Adrenal gland (tissue), 5 donors: ENCODE results near the gene STX8.

Source experiments
- POLR2A ChIP-seq, 2 donors: fragments of 450-650 bp; IDR thresholded peaks; one replicate each; pipeline ENCODE4 v1.6.1; 2017; ENCODE audit warnings: antibody characterized with exemption in 2 of 2, mild to moderate bottlenecking in 2 of 2, moderate library complexity in 1 of 2
- TF ChIP-seq, protein P1 (sequence below), 6 experiments: fragments of 450-650 bp in 4 of 6; fragments of 200-600 bp in 2 of 6; sonication (generic) in 1 of 6; IDR thresholded peaks; 1 replicate in 5 of 6; 2 replicates in 1 of 6; pipeline versions ENCODE4 v1.5.1 to v1.8.0; 2016 to 2021; ENCODE audit warnings: antibody characterized with exemption in 6 of 6, mild to moderate bottlenecking in 2 of 6, moderate library complexity in 1 of 6
- donor health status: DM: no; HTN: no; CAD: no.

DNA sequence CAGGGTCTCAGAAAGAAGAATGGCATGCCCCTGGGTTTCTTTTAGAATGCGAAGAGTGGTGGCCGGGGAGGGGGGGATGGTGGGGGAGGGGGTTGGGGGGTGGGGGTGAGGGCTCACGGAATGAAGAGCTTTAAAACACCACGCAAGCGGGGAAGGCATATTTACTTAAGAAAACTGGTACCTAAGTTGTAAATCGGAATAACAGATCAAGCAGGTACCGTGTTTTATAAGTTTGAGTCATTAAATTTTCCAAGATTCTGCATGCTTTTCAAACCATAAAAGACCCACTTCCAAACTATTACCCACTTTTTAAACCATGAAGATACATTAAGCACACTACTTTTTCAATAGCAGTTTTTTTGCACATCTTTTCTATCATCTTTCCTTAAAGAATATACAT lies 130.2 kb downstream of the STX8 start:
- TF ChIP-seq, protein P1, sequence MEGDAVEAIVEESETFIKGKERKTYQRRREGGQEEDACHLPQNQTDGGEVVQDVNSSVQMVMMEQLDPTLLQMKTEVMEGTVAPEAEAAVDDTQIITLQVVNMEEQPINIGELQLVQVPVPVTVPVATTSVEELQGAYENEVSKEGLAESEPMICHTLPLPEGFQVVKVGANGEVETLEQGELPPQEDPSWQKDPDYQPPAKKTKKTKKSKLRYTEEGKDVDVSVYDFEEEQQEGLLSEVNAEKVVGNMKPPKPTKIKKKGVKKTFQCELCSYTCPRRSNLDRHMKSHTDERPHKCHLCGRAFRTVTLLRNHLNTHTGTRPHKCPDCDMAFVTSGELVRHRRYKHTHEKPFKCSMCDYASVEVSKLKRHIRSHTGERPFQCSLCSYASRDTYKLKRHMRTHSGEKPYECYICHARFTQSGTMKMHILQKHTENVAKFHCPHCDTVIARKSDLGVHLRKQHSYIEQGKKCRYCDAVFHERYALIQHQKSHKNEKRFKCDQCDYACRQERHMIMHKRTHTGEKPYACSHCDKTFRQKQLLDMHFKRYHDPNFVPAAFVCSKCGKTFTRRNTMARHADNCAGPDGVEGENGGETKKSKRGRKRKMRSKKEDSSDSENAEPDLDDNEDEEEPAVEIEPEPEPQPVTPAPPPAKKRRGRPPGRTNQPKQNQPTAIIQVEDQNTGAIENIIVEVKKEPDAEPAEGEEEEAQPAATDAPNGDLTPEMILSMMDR (IDR thresholded peaks at IDR 0.05): no peak
- no peak for TF ChIP-seq POLR2A (IDR thresholded peaks at IDR 0.05)
